ENCODE data around the gene ASAP2.

DNA sequence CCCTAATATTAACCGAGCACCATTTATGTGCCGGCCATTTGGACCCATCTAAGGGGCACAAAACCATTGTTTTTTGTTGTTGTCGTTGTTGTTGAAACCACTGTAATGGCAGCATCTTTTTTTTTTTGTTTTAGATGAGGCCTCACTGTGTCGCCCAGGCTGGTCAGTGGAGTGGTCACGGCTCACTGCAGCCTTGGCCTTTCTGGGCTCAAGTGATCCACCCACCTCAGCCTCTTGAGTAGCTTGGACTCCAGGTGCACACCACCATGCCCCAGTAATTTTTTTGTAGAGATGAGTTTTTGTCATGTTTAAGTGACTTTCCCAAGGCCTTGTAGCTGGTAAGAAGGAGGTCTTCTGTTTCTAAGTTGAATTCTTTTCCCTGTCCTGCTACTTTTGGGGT is 33.0 kb downstream of the ASAP2 start:
- TF ChIP-seq, protein P1, sequence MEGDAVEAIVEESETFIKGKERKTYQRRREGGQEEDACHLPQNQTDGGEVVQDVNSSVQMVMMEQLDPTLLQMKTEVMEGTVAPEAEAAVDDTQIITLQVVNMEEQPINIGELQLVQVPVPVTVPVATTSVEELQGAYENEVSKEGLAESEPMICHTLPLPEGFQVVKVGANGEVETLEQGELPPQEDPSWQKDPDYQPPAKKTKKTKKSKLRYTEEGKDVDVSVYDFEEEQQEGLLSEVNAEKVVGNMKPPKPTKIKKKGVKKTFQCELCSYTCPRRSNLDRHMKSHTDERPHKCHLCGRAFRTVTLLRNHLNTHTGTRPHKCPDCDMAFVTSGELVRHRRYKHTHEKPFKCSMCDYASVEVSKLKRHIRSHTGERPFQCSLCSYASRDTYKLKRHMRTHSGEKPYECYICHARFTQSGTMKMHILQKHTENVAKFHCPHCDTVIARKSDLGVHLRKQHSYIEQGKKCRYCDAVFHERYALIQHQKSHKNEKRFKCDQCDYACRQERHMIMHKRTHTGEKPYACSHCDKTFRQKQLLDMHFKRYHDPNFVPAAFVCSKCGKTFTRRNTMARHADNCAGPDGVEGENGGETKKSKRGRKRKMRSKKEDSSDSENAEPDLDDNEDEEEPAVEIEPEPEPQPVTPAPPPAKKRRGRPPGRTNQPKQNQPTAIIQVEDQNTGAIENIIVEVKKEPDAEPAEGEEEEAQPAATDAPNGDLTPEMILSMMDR (IDR thresholded peaks at IDR 0.05), result no peak
- no peak for TF ChIP-seq POLR2AphosphoS5 (IDR thresholded peaks at IDR 0.05)
- TF ChIP-seq EP300 (IDR thresholded peaks at IDR 0.05), result no peak
- TF ChIP-seq POLR2A (IDR thresholded peaks at IDR 0.05), result no peak
